Esophagus squamous epithelium (tissue), 5 donors: Measurements from ENCODE around the gene LPP. TPM values are rescaled to one million over a fixed set of nuclear protein-coding genes. Genes with fewer than 3 reads are reported as not detected.

Experiments
- DNase-seq: peaks from one replicate; lab custom pipeline; 2025; lab: John Stamatoyannopoulos, UW
- H3K27ac ChIP-seq, 4 donors: fragments of 200-600 bp; sonication (generic); one replicate each; pipeline ENCODE4 v1.5.1; 2016 to 2019; ENCODE audit warnings: mild to moderate bottlenecking in 1 of 4
- H3K27me3 ChIP-seq, 4 donors: fragments of 200-600 bp; sonication (generic); 1 replicate in 3 of 4; 2 replicates in 1 of 4; pipeline versions ENCODE4 v1.5.1 to v1.6.0; 2017 to 2021; ENCODE audit warnings: antibody characterized with exemption in 1 of 4
- H3K36me3 ChIP-seq, 3 donors: fragments of 200-600 bp; sonication (generic); one replicate each; pipeline ENCODE4 v1.5.1; 2016 to 2019
- H3K4me1 ChIP-seq, 3 donors: fragments of 200-600 bp; sonication (generic); one replicate each; pipeline ENCODE4 v1.5.1; 2017 to 2019
- H3K4me3 ChIP-seq, 4 donors: fragments of 200-600 bp; sonication (generic); 1 replicate in 3 of 4; 2 replicates in 1 of 4; pipeline ENCODE4 v1.5.1; 2016 to 2019; ENCODE audit warnings: mild to moderate bottlenecking in 2 of 4, moderate library complexity in 1 of 4
- H3K9me3 ChIP-seq, 3 donors: fragments of 200-600 bp; sonication (generic); one replicate each; pipeline ENCODE4 v1.5.1; 2016 to 2019
- CTCF ChIP-seq, 6 experiments: fragments of 450-650 bp in 4 of 6; fragments of 200-600 bp in 2 of 6; sonication (generic) in 2 of 6; IDR thresholded peaks; one replicate each; pipeline ENCODE4 v1.5.1; 2016 to 2019; ENCODE audit warnings: antibody characterized with exemption in 6 of 6, mild to moderate bottlenecking in 4 of 6, moderate library complexity in 4 of 6
- whole genome bisulfite sequencing, 2 donors: methylation state at CpG; one replicate each; pipeline ENCODE4 v1.1.5; 2018; 5-methylcytosine and 5-hydroxymethylcytosine counted together
- intact Hi-C: fragments of 100-400 bp; cut with DNase I; formaldehyde crosslinking; loops from one replicate; pipeline ENCODE4 v1.15.0; 2022
- small RNA-seq, 4 donors: library from RNA; depleted of rRNA; stranded (forward); fragments of <200 nt; gene quantifications; one replicate each; pipeline ENCODE3, GENCODE V24; 2016
- total RNA-seq, 4 donors: library from RNA; depleted of rRNA; stranded (reverse); fragments of >200 nt; gene quantifications; one replicate each; pipeline ENCODE4 v1.1.0, GENCODE V29; 2016
- donor health status: DM: yes; HTN: yes; CAD: no.

Gene LPP
- total RNA-seq, 4 donors from 2014 or later, result 41.4 to 369 (median 97.3) TPM

- Histone ChIP-seq H3K9me3 (no peaks in the 10 kb centered on the region), H3K27me3 (no peaks in the 10 kb centered on the region), H3K4me3 (no peak overlapping the region), H3K4me1 (peaks cover 13 to 53% (median 14%) of the 10 kb centered on the region in 3 donors), H3K27ac (peak overlapping the region in 3 of 4 donors; percentile 53 to 68 (median 64)), H3K36me3 (no peaks in the 10 kb centered on the region)
- WGBS, 2 donors, result 84 to 85% methylated on average over 5 of the region's 5 CpGs
- intact Hi-C loops, result loop anchor here (10.0 kb wide), 1 partner anchor 75 kb away; no protein-coding TSS in a partner anchor
- DNase-seq, result no peak
- no peak for TF ChIP-seq CTCF (IDR thresholded peaks at IDR 0.05)
Observed at GRCh38 chr3:188939814-188940572, 786.0 kb downstream of the LPP start.

Small RNAs within 50 kb of the gene (small RNA-seq; reads per million reads assigned to genes)
- gene MIR28, result 3,346 to 8,986 (median 6,550) reads per million in 4 donors
